Subcutaneous adipose tissue (tissue), 4 donors: ENCODE results near the gene THSD4. TPM values are rescaled to one million over a fixed set of nuclear protein-coding genes. Genes with fewer than 3 reads are reported as not detected.

Source experiments
- CTCF ChIP-seq: fragments of 450-650 bp; IDR thresholded peaks from one replicate; pipeline ENCODE4 v1.5.1; 2016; ENCODE audit warnings: low read depth, mild to moderate bottlenecking, control low read depth, antibody characterized with exemption, moderate library complexity
- total RNA-seq, 4 donors: library from RNA; depleted of rRNA; stranded (reverse); fragments of >200 nt; gene quantifications; one replicate each; pipeline ENCODE4 v1.1.0, GENCODE V29; 2016

THSD4 gene
- total RNA-seq, 4 donors from 2014 or later = 0.17 to 0.94 (median 0.63) TPM

- no peak for TF ChIP-seq CTCF
Observed at GRCh38 chr15:71097890-71098289, 17.4 kb upstream of the THSD4 start.

- no peak for TF ChIP-seq CTCF
Observed at GRCh38 chr15:71098920-71099319, 16.4 kb upstream of the THSD4 start.

- TF ChIP-seq CTCF = no peak
Observed at GRCh38 chr15:71103102-71103676, 12.1 kb upstream of the THSD4 start.

- TF ChIP-seq CTCF = no peak
Observed at GRCh38 chr15:71104636-71105035, 10.6 kb upstream of the THSD4 start.

GRCh38 chr15:71105444-71105843, 9.8 kb upstream of the THSD4 start:
- no peak for TF ChIP-seq CTCF

GRCh38 chr15:71106802-71107500, 8.3 kb upstream of the THSD4 start:
- no peak for TF ChIP-seq CTCF

- TF ChIP-seq CTCF = no peak
Observed at GRCh38 chr15:71107501-71107815, 7.8 kb upstream of the THSD4 start.
